ENCODE data around the gene CYCS.

GRCh38 chr7:25173184-25173583, 48.1 kb upstream of the CYCS start:
- TF ChIP-seq EP300 (IDR thresholded peaks at IDR 0.05): no peak
- TF ChIP-seq POLR2A (IDR thresholded peaks at IDR 0.05; ENCODE audit: low read length): no peak
- no peak for TF ChIP-seq CTCF (IDR thresholded peaks at IDR 0.05)

Measured in A549 (cell line).